Naive thymus-derived CD8-positive, alpha-beta T cell (primary cell): ENCODE measurements around the gene SIT1. TPM values are rescaled to one million over a fixed set of nuclear protein-coding genes. Genes with fewer than 3 reads are reported as not detected.

Experiments
- ATAC-seq, 2 donors: fragments of 150-1000 bp; cut with Tn5 transposase in 1 of 2; sonication (Bioruptor Pico), chemical (Tn5 transposase) in 1 of 2; 1 replicate in 1 of 2; 2 replicates in 1 of 2; pipeline ENCODE4 v1.10.0; 2021; ENCODE audit warnings: mild to moderate bottlenecking in 2 of 2, moderate library complexity in 2 of 2
- POLR2A ChIA-PET: fragments of 350-600 bp; sonication (Branson Sonifier 250); formaldehyde crosslinking; loops from one replicate; lab custom pipeline; 2021; ENCODE audit warnings: antibody characterized with exemption; lab: Charles Lee
- DNase-seq, 10 donors: peaks; one replicate each; pipeline versions ENCODE4 v3.0.0 to v3.0.0-alpha.2; 2020 to 2022
- H3K27ac Mint-ChIP-seq, 10 donors: one replicate each; pipeline ENCODE4 v1.8.0; 2020 to 2022; ENCODE audit warnings: mild to moderate bottlenecking in 10 of 10, mixed read lengths in 10 of 10, moderate library complexity in 4 of 10, inconsistent platforms in 1 of 10
- H3K27me3 Mint-ChIP-seq, 5 donors: one replicate each; pipeline ENCODE4 v1.8.0; 2021 to 2022; ENCODE audit warnings: mixed read lengths in 5 of 5
- H3K36me3 Mint-ChIP-seq, 3 donors: one replicate each; pipeline ENCODE4 v1.8.0; 2020 to 2022; ENCODE audit warnings: mixed read lengths in 3 of 3, mild to moderate bottlenecking in 2 of 3, inconsistent platforms in 1 of 3
- H3K4me1 Mint-ChIP-seq, 4 donors: one replicate each; pipeline ENCODE4 v1.8.0; 2021 to 2022; ENCODE audit warnings: mixed read lengths in 4 of 4
- H3K4me3 Mint-ChIP-seq, 10 donors: one replicate each; pipeline ENCODE4 v1.8.0; 2020 to 2022; ENCODE audit warnings: mild to moderate bottlenecking in 10 of 10, mixed read lengths in 10 of 10, moderate library complexity in 6 of 10, inconsistent platforms in 1 of 10
- H3K9me3 Mint-ChIP-seq, 9 donors: one replicate each; pipeline ENCODE4 v1.8.0; 2020 to 2022; ENCODE audit warnings: mixed read lengths in 9 of 9, mild to moderate bottlenecking in 3 of 9, inconsistent platforms in 1 of 9, moderate library complexity in 1 of 9
- polyA plus RNA-seq, 3 donors: library from polyadenylated mRNA; unstranded; fragments of 300-500 nt; fragmentation: Illumina TruSeq; gene quantifications; one replicate each; pipeline ENCODE4 v1.2.3, GENCODE V29; 2021
- total RNA-seq, 8 experiments: library from RNA in 2 of 8; stranded (reverse) in 2 of 8; gene quantifications; one replicate each; pipeline ENCODE4 v1.2.3 and lab custom pipeline; 2021 to 2026

Gene SIT1
- total and polyA plus RNA-seq, 5 experiments from 2014 or later: 24.2 to 128 (median 82.2) TPM

- peaks cover 11 to 27% (median 21%) of the 10 kb centered on the region in 4 donors for H3K4me1 Mint-ChIP-seq
- ATAC-seq (no peak), DNase-seq (no peak)
- no peaks in the 10 kb centered on the region for H3K9me3 Mint-ChIP-seq
- POLR2A ChIA-PET: interaction anchor here (0.6 to 3.3 kb wide), 8 partner anchors 25 to 592 kb away, joined by 3 to 19 read pairs (median 10); partner anchors contain the start of genes ARHGEF39, CCDC107, CD72 and CREB3
- H3K36me3 Mint-ChIP-seq: no peaks in the 10 kb centered on the region
- H3K27ac Mint-ChIP-seq: peak within 1 kb of the TSS; percentile 68 to 89 (median 80)
- peak within 1 kb of the TSS; percentile 86 to 94 (median 88) for H3K4me3 Mint-ChIP-seq
- H3K27me3 Mint-ChIP-seq: no peaks in the 10 kb centered on the region
Measured at GRCh38 chr9:35689542-35690293, 39.0 kb upstream of the SIT1 start, which contains the start of gene TPM2. Gene TPM2 (minus strand): TSS chr9:35689925. CDS start chr9:35689817, 108 bp downstream.

GRCh38 chr9:35688558-35689541 lies 38.1 kb upstream of the SIT1 start:
- peak overlapping the region in 9 of 10 donors; percentile 37 to 89 (median 77) for H3K27ac Mint-ChIP-seq
- H3K4me3 Mint-ChIP-seq: peak overlapping the region; percentile 47 to 79 (median 70)
- POLR2A ChIA-PET: interaction anchor here (0.6 to 3.3 kb wide), 9 partner anchors 13 to 591 kb away, joined by 3 to 14 read pairs (median 5); partner anchors contain the start of genes CD72, CREB3, SIT1 and TLN1
- DNase-seq (no peak), ATAC-seq (peak in 1 of 2 donors; percentile 42)
- H3K36me3 Mint-ChIP-seq: no peaks in the 10 kb centered on the region
- H3K9me3 Mint-ChIP-seq: no peaks in the 10 kb centered on the region
- H3K4me1 Mint-ChIP-seq: peaks cover 11 to 27% (median 21%) of the 10 kb centered on the region in 4 donors
- H3K27me3 Mint-ChIP-seq: no peaks in the 10 kb centered on the region

GRCh38 chr9:35687972-35688557 lies 37.3 kb upstream of the SIT1 start:
- no peak for ATAC-seq
- no peaks in the 10 kb centered on the region for H3K9me3 Mint-ChIP-seq
- peaks cover 11 to 27% (median 21%) of the 10 kb centered on the region in 4 donors for H3K4me1 Mint-ChIP-seq
- no peak for DNase-seq
- H3K27me3 Mint-ChIP-seq: no peaks in the 10 kb centered on the region
- peak overlapping the region in 5 of 10 donors; percentile 5 to 89 (median 37) for H3K27ac Mint-ChIP-seq
- H3K36me3 Mint-ChIP-seq: no peaks in the 10 kb centered on the region
- H3K4me3 Mint-ChIP-seq: peak overlapping the region in 2 of 10 donors; percentile 26 to 62
- POLR2A ChIA-PET: interaction anchor here (0.7 to 2.1 kb wide), 7 partner anchors 12 to 74 kb away, joined by 3 to 8 read pairs (median 4); partner anchors contain the start of gene CD72

GRCh38 chr9:35687306-35687705 lies 36.6 kb upstream of the SIT1 start:
- Mint-ChIP-seq H3K4me1 (peaks cover 11 to 27% (median 21%) of the 10 kb centered on the region in 4 donors), H3K27ac (peak overlapping the region in 5 of 10 donors; percentile 3 to 83 (median 68)), H3K4me3 (peak overlapping the region in 4 of 10 donors; percentile 10 to 67 (median 55)), H3K36me3 (no peaks in the 10 kb centered on the region), H3K27me3 (no peaks in the 10 kb centered on the region), H3K9me3 (no peaks in the 10 kb centered on the region)
- DNase-seq: no peak
- no peak for ATAC-seq
- POLR2A ChIA-PET: interaction anchor here (0.9 to 2.1 kb wide), 3 partner anchors 13 to 40 kb away, joined by 3 to 8 read pairs (median 3); no protein-coding TSS in a partner anchor

GRCh38 chr9:35686222-35687203 lies 35.8 kb upstream of the SIT1 start:
- no peak for ATAC-seq
- no peak for DNase-seq
- no peaks in the 10 kb centered on the region for H3K9me3 Mint-ChIP-seq
- H3K4me1 Mint-ChIP-seq: peaks cover 8 to 27% (median 14%) of the 10 kb centered on the region in 4 donors
- peak overlapping the region in 2 of 10 donors; percentile 12 to 58 for H3K27ac Mint-ChIP-seq
- no peaks in the 10 kb centered on the region for H3K27me3 Mint-ChIP-seq
- POLR2A ChIA-PET: interaction anchor here (0.6 to 2.1 kb wide), 3 partner anchors 10 to 46 kb away, joined by 3 to 8 read pairs (median 5); partner anchors contain the start of genes CREB3 and TLN1
- peak overlapping the region in 1 of 10 donors; percentile 45 for H3K4me3 Mint-ChIP-seq
- no peaks in the 10 kb centered on the region for H3K36me3 Mint-ChIP-seq

GRCh38 chr9:35685506-35685905 lies 34.8 kb upstream of the SIT1 start:
- H3K9me3 Mint-ChIP-seq: no peaks in the 10 kb centered on the region
- peaks cover 5 to 19% (median 8%) of the 10 kb centered on the region in 4 donors for H3K4me1 Mint-ChIP-seq
- H3K4me3 Mint-ChIP-seq: no peak overlapping the region
- POLR2A ChIA-PET: interaction anchor here (0.8 kb wide), 1 partner anchor 27 kb away, joined by 3 read pairs; the partner anchor contains the start of genes CCDC107 and RMRP
- H3K36me3 Mint-ChIP-seq: no peaks in the 10 kb centered on the region
- H3K27me3 Mint-ChIP-seq: no peaks in the 10 kb centered on the region
- DNase-seq (no peak), ATAC-seq (no peak)
- H3K27ac Mint-ChIP-seq: no peak overlapping the region

- POLR2A ChIA-PET: interaction anchor here (0.8 kb wide), 1 partner anchor 27 kb away, joined by 3 read pairs; the partner anchor contains the start of genes CCDC107 and RMRP
- Mint-ChIP-seq H3K36me3 (no peaks in the 10 kb centered on the region), H3K4me3 (no peak overlapping the region), H3K9me3 (no peaks in the 10 kb centered on the region), H3K27me3 (no peaks in the 10 kb centered on the region), H3K4me1 (peaks cover 5 to 19% (median 8%) of the 10 kb centered on the region in 4 donors), H3K27ac (peak overlapping the region in 1 of 10 donors; percentile 67)
- ATAC-seq: no peak
- no peak for DNase-seq
Measured at GRCh38 chr9:35684921-35685320, 34.2 kb upstream of the SIT1 start.

- peak overlapping the region in 2 of 10 donors; percentile 31 to 33 for H3K27ac Mint-ChIP-seq
- no peaks in the 10 kb centered on the region for H3K27me3 Mint-ChIP-seq
- POLR2A ChIA-PET: interaction anchor here (0.6 kb wide), 1 partner anchor 8 kb away, joined by 3 read pairs; no protein-coding TSS in a partner anchor
- no peak overlapping the region for H3K4me3 Mint-ChIP-seq
- no peaks in the 10 kb centered on the region for H3K36me3 Mint-ChIP-seq
- peaks cover 0 to 8% (median 3%) of the 10 kb centered on the region in 4 donors for H3K4me1 Mint-ChIP-seq
- ATAC-seq (no peak), DNase-seq (no peak)
- H3K9me3 Mint-ChIP-seq: no peaks in the 10 kb centered on the region
Measured at GRCh38 chr9:35683323-35683722, 32.6 kb upstream of the SIT1 start.

GRCh38 chr9:35682520-35683315 lies 32.0 kb upstream of the SIT1 start:
- Mint-ChIP-seq H3K36me3 (no peaks in the 10 kb centered on the region), H3K9me3 (no peaks in the 10 kb centered on the region), H3K4me3 (no peak overlapping the region), H3K27ac (peak overlapping the region in 3 of 10 donors; percentile 11 to 71 (median 31)), H3K4me1 (peaks cover 0 to 5% (median 3%) of the 10 kb centered on the region in 4 donors), H3K27me3 (no peaks in the 10 kb centered on the region)
- no peak for ATAC-seq
- DNase-seq: no peak
- POLR2A ChIA-PET: interaction anchor here (0.6 kb wide), 1 partner anchor 9 kb away, joined by 3 read pairs; no protein-coding TSS in a partner anchor

- Mint-ChIP-seq H3K4me1 (peaks cover 0 to 7% (median 3%) of the 10 kb centered on the region in 4 donors), H3K27me3 (no peaks in the 10 kb centered on the region), H3K4me3 (no peak overlapping the region), H3K9me3 (no peaks in the 10 kb centered on the region), H3K36me3 (no peaks in the 10 kb centered on the region), H3K27ac (peak overlapping the region in 2 of 10 donors; percentile 33 to 51)
- no peak for DNase-seq
- ATAC-seq: no peak
- POLR2A ChIA-PET: no interaction called here
Measured at GRCh38 chr9:35682051-35682450, 31.3 kb upstream of the SIT1 start.
